GM18907 (cell line): ENCODE measurements around the gene EFCAB12.
A peak's percentile ranks its signal among the peaks of the same experiment; 100 is the strongest.
"Not testable (repeated sequence)": the region's sequence is repeated elsewhere in the genome, so short reads cannot be mapped to it uniquely, and the experiment has no call there.

Experiments
- ATAC-seq: cut with Tn5 transposase; IDR thresholded peaks from one replicate; pipeline ENCODE4 v1.9.1; 2021; ENCODE audit warnings: mild to moderate bottlenecking, moderate library complexity; ENCODE audit not compliant: unreplicated experiment

Gene EFCAB12

GRCh38 chr3:129399145-129399894 is 29.1 kb downstream of the EFCAB12 start:
- peak; percentile 77 for ATAC-seq

GRCh38 chr3:129398803-129399144 is 29.7 kb downstream of the EFCAB12 start:
- peak; percentile 14 for ATAC-seq

- ATAC-seq: not testable (repeated sequence)
Measured at GRCh38 chr3:129393760-129394564, 34.5 kb downstream of the EFCAB12 start.

DNA sequence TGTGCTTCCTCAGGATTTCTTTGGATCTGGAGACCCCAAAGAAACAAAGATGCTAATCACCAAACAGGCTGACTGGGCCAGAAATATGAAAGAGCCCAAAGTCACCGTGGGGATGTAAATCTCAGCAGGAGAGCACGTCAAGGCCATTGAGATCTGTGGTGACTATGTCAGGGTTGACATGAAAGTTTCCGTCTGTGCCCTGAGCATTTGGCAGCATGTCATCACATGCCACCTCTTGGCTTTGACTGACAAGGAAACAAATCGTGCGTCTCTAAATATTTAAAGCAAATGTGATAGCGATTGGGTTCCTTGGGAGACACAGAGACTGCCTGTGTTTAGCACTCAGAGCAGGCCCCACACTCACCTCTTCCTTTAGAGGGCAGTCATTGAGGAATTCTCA is 35.2 kb downstream of the EFCAB12 start:
- ATAC-seq: no peak

DNA sequence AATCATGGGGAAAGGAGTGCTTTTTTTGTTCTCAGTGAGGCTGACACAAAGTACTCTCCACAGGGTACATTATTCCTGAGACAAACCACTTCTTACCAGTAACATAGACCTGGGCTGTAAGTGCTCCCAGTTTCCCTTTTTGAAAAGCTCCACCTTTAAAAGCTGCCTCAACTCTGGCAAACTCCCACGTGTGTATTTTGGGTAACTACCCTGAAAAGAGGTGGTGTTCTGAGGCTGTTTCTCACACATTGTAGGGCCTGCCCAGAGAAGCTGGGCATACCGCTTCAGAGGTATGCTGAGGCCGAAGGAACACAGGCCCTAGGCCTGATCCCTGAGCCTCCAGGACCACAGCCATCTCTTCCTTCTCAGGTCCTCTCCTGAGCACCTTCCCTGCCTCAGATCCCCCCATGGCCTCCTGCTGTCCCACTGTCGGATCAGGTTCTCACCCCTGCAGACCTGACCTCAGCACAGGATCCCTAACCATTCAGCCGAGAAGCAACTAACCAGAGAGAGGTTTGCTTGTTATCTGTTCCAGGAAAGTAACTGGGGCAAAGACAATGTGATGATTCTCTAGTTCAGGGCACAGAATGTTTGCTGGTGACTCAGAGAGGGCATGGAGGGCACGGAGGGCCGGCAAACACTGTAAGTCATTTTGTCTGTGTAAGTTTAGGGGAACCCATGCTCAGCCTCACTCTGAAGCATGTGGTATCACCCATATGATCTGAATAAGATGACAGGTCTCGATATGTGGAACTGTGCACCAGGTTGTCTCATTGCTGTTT is 36.1 kb downstream of the EFCAB12 start:
- ATAC-seq: not testable (repeated sequence)

GRCh38 chr3:129391583-129391982 is 36.9 kb downstream of the EFCAB12 start:
- not testable (repeated sequence) for ATAC-seq

DNA sequence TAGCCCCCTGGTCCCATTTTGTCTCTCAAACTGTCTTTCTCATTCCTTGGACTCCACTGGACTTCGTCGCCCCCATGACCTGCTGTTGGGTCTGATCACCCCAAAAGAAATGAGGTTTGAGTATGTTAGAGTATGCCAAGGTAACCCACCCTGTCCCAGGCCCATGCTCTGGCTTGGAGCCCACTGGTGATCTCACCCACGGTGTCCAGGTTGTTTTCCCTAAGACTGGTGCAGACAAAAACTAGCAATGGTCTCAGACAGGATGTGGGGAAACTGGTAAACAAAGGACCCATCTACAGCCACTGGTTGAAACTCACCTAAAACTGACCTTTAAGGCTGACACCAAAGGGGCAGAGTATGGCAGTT is 38.9 kb downstream of the EFCAB12 start:
- ATAC-seq: no peak

GRCh38 chr3:129388791-129389571 is 39.5 kb downstream of the EFCAB12 start:
- ATAC-seq: not testable (repeated sequence)

GRCh38 chr3:129387487-129387886 is 40.9 kb downstream of the EFCAB12 start:
- no peak for ATAC-seq

DNA sequence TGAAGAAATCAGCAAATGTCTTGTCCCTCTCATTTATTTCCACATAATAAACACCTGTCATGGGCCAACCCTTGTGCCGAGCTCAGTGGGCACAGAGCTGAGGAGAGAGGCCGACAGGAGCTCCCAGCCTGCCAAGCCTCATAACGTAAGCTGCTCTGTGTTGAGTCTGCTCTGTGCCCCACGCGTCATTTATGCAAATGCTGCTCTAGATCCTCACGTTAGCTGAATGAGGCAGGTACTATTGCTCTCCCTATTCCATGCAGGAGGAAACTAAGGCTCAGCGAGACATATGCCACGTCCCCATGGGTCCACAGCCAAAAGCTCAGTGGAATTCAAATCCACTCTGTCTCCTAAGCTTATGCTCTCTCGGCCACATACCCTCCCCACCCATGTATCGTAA is 41.5 kb downstream of the EFCAB12 start:
- ATAC-seq: no peak

DNA sequence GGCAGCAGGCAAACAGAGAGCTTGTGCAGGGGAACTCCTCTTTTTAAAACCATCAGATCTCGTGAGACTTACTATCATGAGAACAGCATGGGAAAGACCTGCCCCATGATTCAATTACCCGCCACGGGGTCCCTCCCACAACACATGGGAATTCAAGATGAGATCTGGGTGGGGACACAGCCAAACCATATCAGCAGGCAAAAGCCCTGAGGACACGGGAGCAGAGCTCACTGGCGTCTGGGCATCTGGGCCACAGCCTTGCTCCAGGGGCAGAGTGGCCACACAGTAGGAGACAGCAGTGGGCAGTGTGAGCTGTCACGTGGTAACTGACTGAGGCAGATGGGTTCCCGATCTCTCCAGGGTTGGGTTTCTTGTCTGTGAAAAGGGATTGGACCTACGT is 42.9 kb downstream of the EFCAB12 start:
- not testable (repeated sequence) for ATAC-seq

DNA sequence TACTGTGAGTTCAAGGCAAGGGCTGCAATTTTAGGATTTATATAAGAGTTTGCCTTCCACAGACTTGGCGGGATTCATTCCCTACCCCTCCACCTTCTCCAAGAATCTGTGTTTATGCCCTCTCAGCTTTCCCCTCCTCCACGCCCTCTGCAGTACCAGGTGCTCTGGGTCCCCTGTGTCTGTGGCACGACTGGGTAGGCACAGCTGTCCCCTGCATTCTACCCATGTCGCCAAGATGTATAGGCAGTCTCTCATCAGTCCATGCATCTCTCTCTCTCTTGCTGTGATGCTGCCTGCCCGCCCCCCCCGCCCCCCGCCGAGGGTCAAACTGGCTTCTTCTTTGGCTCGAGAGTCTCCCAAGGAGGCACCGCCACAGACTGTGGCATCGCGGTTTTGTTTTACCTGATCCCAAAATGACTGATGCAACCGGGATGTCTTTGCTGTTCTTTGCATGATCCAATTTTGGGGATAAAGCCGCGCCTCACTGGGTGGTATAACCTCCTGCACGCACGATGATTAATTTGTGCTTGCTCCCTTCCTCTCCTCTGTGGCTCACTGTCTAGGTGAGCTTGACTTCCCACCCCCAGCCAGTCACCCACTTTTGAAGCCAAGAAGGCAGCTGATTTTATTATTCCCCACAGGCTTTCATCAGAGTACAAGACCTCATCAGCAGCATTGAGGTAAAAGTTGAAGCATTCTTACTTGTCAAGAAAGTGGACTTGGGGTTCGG is 43.7 kb downstream of the EFCAB12 start:
- no peak for ATAC-seq

DNA sequence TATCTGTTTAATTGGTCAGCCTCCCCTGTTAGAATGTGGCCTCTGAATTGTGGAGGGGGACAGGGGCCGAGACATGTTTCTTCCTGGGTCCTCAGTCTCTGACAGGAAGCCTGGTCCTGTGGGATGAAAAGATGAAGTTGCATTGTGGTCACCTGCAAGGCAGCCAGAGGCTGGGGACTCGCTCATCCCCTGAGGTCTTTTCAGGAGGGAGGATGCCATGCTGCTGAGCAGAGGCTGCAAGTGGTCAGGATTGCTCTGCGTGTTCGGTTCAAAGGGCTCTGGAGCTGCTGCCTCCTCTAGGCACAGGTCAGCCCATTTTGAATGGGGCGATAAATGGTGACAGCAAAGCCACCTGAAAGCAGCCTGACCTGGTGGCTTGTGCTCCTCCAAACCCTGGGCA is 44.3 kb downstream of the EFCAB12 start:
- not testable (repeated sequence) for ATAC-seq

- ATAC-seq: peak; percentile 80
Measured at GRCh38 chr3:129383292-129383860, 45.1 kb downstream of the EFCAB12 start.

- no peak for ATAC-seq
Measured at GRCh38 chr3:129382366-129382765, 46.1 kb downstream of the EFCAB12 start.

DNA sequence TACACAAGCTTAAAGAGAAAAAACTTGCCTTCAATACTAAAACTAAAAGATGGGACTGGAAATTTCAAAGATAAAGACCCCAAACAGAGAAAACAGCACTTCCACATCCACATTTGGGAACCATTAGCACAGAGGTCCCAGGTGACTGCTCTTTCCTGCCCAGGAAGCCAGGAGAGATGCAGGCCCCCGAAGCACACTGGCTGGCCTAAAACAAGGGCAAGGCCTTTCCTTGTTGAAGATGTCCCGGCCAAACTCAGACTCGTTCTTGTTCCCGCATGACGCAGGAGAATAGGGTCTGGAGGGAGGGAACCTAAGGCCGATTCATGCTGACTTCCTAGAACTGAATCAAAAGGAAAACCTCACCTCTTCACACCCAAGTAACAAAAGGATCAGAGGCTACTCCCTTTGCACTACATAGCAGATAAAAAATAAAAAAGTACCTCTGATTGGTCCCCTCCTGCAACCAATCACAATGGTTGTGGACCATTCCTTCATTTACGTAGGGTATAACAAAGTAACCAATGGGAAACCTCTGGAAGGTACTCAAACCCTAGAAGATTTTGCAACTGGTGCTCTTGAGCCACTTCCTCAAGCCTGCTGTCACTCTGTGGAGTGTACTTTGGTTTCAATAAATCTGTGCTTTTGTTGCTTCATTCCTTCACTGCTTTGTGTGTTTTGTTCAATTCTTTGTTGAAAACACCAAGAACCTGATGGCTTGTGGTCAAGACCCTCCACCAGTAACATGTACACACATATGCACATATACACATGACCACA is 48.7 kb downstream of the EFCAB12 start:
- no peak for ATAC-seq

DNA sequence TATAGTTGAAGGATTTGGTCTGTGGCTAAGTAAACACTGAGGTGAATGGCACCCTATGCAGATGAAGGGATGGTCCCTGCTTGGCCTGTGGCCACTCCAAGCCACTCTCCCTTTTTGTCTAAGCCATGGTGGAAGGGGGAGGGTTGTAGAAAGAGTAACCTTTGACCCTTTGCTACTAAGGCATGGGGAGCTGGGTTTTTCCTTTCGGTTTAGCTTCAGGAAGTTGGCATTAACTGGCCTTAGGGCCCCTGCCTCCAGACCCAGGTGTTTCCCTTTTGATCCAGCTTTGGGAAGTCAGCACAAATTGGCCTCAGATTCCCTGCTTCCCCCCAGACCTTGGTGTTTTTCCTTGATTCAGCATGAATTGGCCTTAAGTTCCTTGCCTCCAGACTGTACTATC is 49.5 kb downstream of the EFCAB12 start:
- ATAC-seq: no peak

GRCh38 chr3:129377615-129378014 is 50.8 kb downstream of the EFCAB12 start:
- ATAC-seq: no peak

GRCh38 chr3:129375099-129375498 is 53.3 kb downstream of the EFCAB12 start:
- ATAC-seq: no peak
